Left renal cortex interstitium (tissue), 4 donors: ENCODE results near the gene WASF1. TPM values are rescaled to one million over a fixed set of nuclear protein-coding genes. Genes with fewer than 3 reads are reported as not detected.

Experiments
- polyA plus RNA-seq, 4 donors: library from polyadenylated mRNA; unstranded; fragments of 120-200 nt; gene quantifications; one replicate each; pipeline ENCODE4 v1.2.1, GENCODE V29; 2013; ENCODE audit not compliant: insufficient read length in 4 of 4

Gene WASF1
- polyA plus RNA-seq, 4 donors, result 44.9 to 53.3 (median 50.4) TPM

Other genes with a start within 250 kb of the WASF1 start
- gene GPR6, start 201.4 kb downstream of the WASF1 start, polyA plus RNA-seq, result not detected
- 10 to 100 TPM; 26.8 to 35.7 (median 34.5) TPM for gene CDC40, start 757 bp upstream of the WASF1 start, polyA plus RNA-seq
- gene METTL24, start 178.7 kb upstream of the WASF1 start, polyA plus RNA-seq, result 10 to 100 TPM; 13.6 to 17.8 (median 15.7) TPM
- 1 to 10 TPM in 1 of 4 donors, under 1 TPM in 3; 0.32 to 1.1 (median 0.82) TPM for gene DDO, start 235.9 kb upstream of the WASF1 start, polyA plus RNA-seq